ENCODE results near the gene ABTB2. TPM values are rescaled to one million over a fixed set of nuclear protein-coding genes. Genes with fewer than 3 reads are reported as not detected.
A peak's percentile ranks its signal among the peaks of the same experiment; 100 is the strongest.

The ABTB2 gene
- total and polyA plus RNA-seq, 9 of the 15 experiments (the other 6 are each of a cell fraction or from before 2014, with no cell fraction given): 0.03 to 0.18 (median 0.12) TPM; not detected in 2

DNA sequence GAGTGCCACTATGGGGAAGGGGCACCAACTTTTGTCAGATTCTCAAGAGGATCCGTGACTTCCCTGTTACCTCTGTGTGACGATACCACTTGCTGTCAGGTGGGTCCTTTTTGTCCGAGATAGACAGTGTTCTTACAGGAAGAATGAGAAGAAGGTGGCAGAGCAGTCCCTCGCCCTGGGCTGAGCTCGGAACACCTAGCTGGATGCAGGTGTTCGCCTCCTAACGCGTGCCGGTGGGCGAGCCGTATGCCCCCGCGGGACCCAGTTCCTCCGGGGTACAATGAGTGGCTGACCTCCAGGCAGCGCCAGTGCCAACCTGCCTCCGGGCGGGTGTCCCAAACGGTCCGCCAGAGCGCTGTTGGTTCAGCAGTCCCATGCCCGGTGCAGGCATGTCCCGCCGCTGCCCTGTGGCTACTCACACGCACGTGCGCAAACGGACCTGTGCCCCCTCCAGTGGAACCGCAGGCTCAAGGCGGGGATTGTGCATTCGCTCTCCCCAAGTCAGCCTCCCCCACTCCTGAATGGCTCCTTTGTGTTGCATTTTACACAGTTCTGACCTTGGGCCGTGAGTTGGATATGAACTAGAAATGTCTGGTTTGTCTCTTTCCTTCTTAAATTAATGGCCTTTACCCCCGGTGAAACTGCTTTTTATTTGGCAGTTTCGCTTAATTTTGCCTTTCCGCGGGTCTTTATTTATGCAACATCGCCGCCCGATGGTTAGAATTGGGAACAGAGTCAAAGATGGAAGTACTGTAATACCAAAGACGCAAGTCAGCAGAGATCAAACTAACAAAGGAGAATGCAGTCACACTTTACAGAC, 1.1 kb upstream of the ABTB2 start (continued):
- TF ChIP-seq ZNF695 (CRISPR knock-in tag; IDR thresholded peaks at IDR 0.05): no peak
- TF ChIP-seq SFPQ (IDR thresholded peaks at IDR 0.05; ENCODE audit: low read depth, low read length): no peak
- TF ChIP-seq SAFB (IDR thresholded peaks at IDR 0.05; ENCODE audit: borderline replicate concordance, low read depth, low read length): peak; percentile 70; the same call in 1 of the 2 replicates
- no peak for TF ChIP-seq MYBL2 (IDR thresholded peaks at IDR 0.05; ENCODE audit: low read depth)
- TF ChIP-seq MYBL2 (CRISPR knock-in tag; IDR thresholded peaks at IDR 0.05; ENCODE audit: borderline replicate concordance): no peak
- TF ChIP-seq RBM17 (IDR thresholded peaks at IDR 0.05; ENCODE audit: borderline replicate concordance, low read depth, low read length): no peak
- no peak for TF ChIP-seq SMAD2 (IDR thresholded peaks at IDR 0.05; ENCODE audit: low read depth, low read length)
- 0 out of 4 replicates have a peak, but pooled peaks of 1 of the 2 experiments have one; percentile 12 for TF ChIP-seq RCOR1 (IDR thresholded peaks at IDR 0.05; ENCODE audit: borderline replicate concordance in 1 of 2, low read depth in 2 of 2, low read length in 2 of 2)
- TF ChIP-seq RFX5 (IDR thresholded peaks at IDR 0.05; ENCODE audit: low read depth, low read length): no peak
- TF ChIP-seq, protein P1, sequence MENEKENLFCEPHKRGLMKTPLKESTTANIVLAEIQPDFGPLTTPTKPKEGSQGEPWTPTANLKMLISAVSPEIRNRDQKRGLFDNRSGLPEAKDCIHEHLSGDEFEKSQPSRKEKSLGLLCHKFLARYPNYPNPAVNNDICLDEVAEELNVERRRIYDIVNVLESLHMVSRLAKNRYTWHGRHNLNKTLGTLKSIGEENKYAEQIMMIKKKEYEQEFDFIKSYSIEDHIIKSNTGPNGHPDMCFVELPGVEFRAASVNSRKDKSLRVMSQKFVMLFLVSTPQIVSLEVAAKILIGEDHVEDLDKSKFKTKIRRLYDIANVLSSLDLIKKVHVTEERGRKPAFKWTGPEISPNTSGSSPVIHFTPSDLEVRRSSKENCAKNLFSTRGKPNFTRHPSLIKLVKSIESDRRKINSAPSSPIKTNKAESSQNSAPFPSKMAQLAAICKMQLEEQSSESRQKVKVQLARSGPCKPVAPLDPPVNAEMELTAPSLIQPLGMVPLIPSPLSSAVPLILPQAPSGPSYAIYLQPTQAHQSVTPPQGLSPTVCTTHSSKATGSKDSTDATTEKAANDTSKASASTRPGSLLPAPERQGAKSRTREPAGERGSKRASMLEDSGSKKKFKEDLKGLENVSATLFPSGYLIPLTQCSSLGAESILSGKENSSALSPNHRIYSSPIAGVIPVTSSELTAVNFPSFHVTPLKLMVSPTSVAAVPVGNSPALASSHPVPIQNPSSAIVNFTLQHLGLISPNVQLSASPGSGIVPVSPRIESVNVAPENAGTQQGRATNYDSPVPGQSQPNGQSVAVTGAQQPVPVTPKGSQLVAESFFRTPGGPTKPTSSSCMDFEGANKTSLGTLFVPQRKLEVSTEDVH (IDR thresholded peaks at IDR 0.05; ENCODE audit: low read depth, partially characterized antibody): no peak
- TF ChIP-seq STAT6 (CRISPR knock-in tag; IDR thresholded peaks at IDR 0.05): no peak
- TF ChIP-seq ARID2 (IDR thresholded peaks at IDR 0.05): peak; percentile 90
- TF ChIP-seq POLR2AphosphoS2 (IDR thresholded peaks at IDR 0.05; ENCODE audit: low read length): no peak
- peak; percentile 82 for TF ChIP-seq CC2D1A (IDR thresholded peaks at IDR 0.05)
- no peak for TF ChIP-seq ZC3H8 (IDR thresholded peaks at IDR 0.05)
- TF ChIP-seq ZEB2 (IDR thresholded peaks at IDR 0.05): no peak
- TF ChIP-seq SRSF1 (IDR thresholded peaks at IDR 0.05; ENCODE audit: low read depth, low read length): no peak
- no peak for TF ChIP-seq HMG20B (CRISPR knock-in tag; IDR thresholded peaks at IDR 0.05)
- no peak for TF ChIP-seq SRSF3 (IDR thresholded peaks at IDR 0.05; ENCODE audit: insufficient read depth, low read length)
- no peak for TF ChIP-seq MXI1 (IDR thresholded peaks at IDR 0.05; ENCODE audit: low read depth, low read length)

All from K562 (cell line).